IPS-18c (cell line): Measurements from ENCODE around the gene SERTAD1.
"Not testable (repeated sequence)": the region's sequence is repeated elsewhere in the genome, so short reads cannot be mapped to it uniquely, and the experiment has no call there.

ENCODE experiments used
- H3K4me3 ChIP-seq: 2 replicates; pipeline ENCODE4 v1.7.0; 2013; ENCODE audit warnings: low read depth, mild to moderate bottlenecking, low read length, moderate library complexity; ENCODE audit not compliant: insufficient read depth
- H3K9me3 ChIP-seq: one replicate; pipeline ENCODE4 v1.6.1; 2013; ENCODE audit warnings: mild to moderate bottlenecking, low read length, moderate library complexity; ENCODE audit not compliant: control insufficient read depth, insufficient read depth

The SERTAD1 gene

DNA sequence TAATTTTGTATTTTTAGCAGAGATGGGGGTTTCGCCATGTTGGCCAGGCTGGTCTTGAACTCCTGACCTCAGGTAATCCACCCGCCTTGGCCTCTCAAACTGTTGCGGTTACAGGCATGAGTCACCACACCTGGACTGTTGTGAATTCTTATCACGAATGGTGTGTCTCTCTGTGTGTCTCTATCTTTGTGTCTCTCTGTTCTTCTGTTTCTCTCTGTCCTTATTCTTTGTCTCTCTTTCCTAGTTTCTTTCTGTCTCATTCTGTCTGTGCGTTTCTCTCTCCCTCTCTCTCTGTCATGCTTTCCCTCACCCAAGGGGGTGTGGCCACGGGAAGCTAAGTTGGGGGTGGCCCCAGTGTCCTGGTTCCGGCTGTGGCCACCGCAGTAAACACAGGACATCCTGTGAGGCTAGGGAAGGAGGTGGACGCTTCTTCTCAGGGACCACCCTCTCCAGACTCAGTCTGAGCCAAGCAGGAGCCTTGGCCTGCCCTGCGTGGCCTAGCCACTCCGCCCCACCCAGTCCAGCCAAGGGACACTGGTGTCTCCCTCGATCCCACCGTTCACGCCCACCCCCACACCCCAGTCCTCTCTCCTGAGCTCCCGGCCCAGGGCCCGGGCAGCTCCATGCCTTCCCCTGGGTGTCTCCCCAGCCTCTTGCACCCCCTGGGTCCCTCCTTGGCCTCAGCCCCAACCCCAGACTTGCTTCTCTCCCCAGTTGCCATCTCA, 8.7 kb downstream of the SERTAD1 start:
- H3K4me3 ChIP-seq, result no peak overlapping the region
- H3K9me3 ChIP-seq, result no peaks in the 10 kb centered on the region

DNA sequence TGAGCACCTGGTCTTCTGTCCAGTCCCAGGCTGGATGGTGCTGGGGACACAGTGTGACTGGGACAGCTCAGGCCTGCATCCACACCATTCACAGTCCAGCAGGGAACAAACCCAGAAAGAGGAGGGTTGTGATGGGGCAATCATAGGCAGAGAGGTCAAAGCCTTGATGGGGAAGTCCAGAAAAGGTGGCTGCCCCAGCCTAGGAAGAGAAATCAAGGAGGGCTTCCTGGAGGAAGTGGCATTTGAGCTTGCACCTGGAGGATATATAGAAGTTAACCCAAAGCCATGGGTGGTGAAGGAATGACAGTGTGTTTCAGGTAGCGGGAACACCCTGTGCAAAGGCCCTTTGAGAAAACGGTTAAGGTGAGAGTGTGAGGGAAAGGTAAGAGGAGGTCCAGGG, 10.0 kb downstream of the SERTAD1 start:
- Histone ChIP-seq H3K9me3 (no peaks in the 10 kb centered on the region), H3K4me3 (no peak overlapping the region)

DNA sequence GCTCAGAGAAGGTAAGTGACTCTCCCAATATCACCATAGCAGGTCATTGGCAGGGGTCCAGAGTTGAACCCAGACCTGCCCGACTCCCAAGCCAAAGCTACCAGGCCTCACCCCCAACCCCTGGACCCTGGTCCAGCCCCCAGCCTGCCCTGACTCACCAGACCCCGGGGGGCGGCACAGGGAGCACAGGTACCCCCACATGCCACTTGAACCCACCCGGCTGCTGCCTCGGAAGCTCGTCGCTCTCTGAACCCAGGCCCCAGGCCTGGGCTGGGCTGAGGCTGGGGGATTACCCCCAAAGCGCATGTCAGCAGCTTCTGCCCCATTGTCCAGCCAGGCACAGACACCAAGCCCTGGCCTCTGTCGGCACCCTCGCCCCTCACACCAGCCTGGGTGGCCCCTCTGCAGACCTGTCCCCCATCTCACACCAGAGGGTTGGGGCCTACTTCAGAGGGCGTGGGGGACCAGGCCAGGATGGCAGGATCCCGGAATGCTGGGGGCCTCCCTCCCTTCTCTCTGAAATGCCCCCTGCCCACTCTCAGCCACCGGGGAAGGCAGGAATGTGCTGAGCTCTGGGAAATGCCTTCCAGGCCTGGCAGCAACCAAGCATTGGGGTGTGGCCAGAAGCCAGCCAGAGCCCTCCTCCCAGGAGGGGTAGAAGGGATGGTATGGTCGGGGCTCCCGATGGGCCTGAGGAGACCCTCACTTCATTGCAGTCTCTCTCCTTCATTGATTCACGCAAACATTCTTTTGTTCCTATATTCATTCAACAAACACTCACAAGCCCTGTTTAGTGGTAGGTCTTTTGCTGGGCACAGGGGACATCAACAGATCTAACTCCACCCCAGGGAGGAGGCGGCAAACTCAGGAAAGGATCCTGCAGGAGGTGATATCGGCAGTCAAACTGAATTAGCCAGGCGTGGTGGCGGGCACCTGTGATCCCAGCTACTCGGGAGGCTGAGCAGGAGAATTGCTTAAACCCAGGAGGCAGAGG, 11.0 kb downstream of the SERTAD1 start:
- Histone ChIP-seq H3K4me3 (no peak overlapping the region), H3K9me3 (no peaks in the 10 kb centered on the region)

DNA sequence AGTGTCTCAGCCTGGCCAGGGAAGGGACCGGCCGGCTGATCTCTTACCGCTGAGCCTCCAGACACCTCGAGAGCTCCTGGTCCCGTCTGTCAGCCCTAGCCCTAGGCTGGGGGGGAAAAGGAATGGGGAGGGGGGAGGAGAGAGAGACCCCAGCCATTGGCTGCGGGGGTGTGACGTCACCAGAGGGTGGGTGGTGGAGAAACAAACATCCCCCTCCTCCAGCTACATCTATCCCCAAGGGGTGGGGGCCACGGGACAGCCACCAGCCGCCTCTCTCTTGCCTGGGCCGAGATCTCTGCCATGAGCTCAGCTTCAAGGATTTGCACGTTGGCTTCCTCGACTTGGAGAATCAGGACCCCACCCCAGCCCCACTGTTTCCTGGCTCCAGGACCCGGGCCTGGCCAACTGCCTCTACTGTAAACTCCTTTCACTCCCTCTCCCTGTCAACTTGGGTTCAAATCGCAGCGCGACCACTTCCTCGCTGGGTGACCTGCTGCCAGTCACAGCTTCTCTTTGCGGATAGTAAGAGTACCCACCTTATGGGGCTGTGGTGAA, 12.4 kb downstream of the SERTAD1 start, which contains the start of gene PRX:
TSS of gene PRX (minus strand) at position 88 of the 555 bp plus-strand sequence. CDS start 5,446 bp downstream, outside the sequence.
- Histone ChIP-seq H3K9me3 (no peaks in the 10 kb centered on the region), H3K4me3 (peak within 1 kb of the TSS; percentile 28; the same call in 1 of the 2 replicates)

DNA sequence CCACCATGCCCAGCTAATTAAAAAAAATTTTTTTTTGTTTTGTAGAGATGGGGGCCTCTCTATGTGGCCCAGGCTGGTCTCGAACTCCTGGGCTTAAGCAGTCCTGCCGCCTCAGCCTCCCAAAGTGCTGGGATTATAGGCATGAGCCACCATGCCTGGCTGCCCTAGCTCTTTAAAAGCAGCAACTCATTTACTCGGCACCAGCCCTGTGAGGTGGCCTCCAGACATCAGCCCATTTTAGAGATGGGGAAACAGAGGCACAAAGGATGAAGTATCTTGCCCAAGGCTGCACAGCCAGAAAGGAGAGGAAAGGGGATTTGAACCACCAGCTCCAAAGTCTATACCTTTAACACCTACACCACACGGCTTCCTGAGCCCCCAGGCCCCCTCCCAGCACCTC, 12.9 kb downstream of the SERTAD1 start:
- Histone ChIP-seq H3K4me3 (no peak overlapping the region; the same call in 1 of the 2 replicates), H3K9me3 (no peaks in the 10 kb centered on the region)

DNA sequence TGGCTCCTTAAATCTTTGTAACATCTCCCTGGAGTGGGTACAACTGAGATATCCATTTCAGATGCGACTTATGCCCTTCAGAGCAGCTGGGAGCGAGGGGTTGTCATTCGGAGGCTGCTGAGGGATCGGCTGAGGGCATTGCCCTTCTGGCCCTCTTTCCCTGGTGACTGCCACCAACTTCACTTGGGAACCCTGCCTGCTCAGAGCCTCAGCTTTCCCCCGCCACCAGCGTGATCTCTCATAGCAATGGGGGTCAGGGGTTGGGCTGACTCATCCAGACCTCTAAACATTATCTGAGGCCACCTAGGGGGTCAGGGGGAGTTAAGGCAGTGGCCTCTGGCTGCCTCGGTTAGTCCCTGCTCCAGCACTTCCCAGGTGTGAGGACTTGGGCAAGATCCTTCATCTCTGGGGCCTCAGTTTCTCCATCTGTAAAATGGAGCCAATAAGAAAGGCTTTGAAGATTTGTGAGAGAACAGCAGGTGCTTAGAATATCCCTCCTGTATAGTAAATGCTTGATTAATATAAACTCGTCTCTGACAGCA, 13.8 kb downstream of the SERTAD1 start:
- no peaks in the 10 kb centered on the region for H3K9me3 ChIP-seq
- H3K4me3 ChIP-seq, result no peak overlapping the region

DNA sequence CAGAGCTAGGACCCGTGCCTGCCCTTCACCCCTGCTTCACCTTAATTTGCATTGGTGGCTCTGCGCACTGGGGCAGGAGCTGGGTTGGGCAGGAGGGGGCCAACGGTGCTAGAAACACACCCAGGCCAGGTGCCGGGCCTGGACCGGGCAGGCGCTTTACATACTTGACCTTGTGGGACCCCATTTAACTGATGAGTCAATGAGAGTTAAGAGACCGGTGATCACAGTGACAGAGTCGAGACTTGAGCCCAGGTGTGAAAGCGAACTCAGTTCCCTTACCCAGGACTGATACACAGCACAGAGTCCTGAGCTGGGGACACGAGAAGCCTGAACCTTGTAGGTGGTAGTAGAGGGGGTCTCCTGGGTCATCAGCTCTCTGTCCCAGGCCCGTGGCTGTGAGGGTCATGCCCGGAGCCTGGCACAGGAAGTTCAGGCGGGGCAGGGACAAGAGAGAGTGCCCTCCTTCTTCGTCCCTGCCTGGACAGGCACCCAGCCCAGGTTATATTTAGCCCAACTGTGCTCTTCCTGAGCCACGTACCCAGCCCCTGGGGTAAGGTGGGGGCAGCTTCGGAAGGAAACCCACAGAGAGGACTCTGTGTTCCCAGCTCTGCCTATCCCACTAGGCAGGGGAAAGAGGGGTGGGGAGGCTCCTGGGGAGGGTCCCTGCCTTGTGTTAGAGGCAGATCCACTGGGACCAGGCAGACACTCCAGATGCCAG, 14.5 kb downstream of the SERTAD1 start:
- H3K9me3 ChIP-seq, result no peaks in the 10 kb centered on the region
- no peak overlapping the region for H3K4me3 ChIP-seq

DNA sequence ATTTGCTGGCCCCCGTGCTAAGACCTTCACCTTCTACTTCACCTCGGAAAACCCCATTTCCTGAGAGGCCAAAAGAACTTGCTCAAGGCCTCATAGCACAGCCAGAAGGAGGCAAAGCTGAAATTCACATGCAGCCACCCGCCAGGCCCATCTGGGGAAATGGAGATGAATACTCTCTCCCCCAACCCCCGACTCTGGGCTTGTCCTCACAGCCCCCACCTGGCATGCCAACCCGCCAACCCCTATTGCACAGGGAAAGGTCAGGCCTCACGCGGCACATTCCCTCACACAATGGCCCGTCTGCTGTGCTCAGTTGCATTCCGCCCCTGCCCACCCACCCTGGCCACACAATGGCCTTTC, 15.8 kb downstream of the SERTAD1 start:
- Histone ChIP-seq H3K9me3 (no peaks in the 10 kb centered on the region), H3K4me3 (no peak overlapping the region)

DNA sequence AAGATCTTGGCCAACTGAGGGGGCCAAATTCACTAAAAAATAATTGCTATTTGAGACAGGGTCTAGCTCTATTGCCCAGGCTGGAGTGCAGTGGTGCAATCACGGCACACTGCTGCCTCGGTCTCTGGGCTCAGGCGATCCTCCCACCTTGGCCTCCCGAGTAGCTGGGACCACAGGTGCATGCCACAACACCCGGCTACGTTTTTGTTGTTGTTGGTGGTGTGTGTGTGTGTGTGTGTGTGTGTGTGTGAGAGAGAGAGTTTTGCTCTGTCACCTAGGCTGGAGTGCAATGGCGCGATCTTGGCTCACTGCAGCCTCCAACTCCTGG, 17.2 kb downstream of the SERTAD1 start:
- H3K9me3 ChIP-seq, H3K4me3 ChIP-seq: not testable (repeated sequence)

DNA sequence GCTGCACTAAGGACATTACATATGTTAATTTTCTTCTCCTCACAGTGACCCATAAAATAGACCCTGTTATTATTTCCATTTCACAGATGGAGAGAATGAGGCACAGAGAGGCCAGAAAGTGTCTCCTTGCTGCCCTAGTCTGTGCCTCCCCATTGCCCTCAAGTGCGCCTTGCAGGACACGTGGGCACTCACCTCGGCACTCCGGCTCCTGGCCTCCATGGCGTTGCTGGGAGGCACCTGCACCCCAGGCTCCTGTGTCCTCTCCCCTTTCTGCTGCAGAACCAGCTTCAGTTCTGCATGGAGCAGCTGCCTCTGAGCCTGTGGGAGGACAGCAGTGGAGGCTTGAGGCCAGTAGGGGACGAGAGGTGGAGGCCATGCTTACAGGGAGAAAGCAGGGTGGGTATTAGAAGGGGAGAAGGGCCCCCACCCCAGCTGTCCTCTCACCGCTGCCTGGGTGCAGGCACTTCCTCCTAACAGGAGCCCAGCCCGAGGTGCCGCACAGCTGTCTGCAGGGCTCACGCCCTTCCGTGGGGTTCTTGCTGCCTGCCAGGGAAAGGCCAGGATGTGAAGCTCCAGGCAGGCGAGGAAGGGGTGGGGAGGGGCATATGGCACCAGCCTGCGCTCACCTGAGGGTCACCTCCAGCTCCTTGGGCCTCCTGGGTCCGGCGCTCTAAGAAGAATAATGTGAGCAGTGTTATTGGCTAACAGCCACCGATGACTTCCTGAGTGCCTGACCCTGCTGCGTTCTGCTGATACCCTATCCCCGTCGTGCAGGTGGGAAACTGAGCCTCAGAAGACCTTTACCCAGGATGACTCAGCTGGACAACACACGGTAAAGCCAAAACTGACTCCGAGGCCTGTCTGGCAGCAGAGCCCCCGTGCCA, 17.8 kb downstream of the SERTAD1 start:
- Histone ChIP-seq H3K9me3 (no peaks in the 10 kb centered on the region), H3K4me3 (no peak overlapping the region)

DNA sequence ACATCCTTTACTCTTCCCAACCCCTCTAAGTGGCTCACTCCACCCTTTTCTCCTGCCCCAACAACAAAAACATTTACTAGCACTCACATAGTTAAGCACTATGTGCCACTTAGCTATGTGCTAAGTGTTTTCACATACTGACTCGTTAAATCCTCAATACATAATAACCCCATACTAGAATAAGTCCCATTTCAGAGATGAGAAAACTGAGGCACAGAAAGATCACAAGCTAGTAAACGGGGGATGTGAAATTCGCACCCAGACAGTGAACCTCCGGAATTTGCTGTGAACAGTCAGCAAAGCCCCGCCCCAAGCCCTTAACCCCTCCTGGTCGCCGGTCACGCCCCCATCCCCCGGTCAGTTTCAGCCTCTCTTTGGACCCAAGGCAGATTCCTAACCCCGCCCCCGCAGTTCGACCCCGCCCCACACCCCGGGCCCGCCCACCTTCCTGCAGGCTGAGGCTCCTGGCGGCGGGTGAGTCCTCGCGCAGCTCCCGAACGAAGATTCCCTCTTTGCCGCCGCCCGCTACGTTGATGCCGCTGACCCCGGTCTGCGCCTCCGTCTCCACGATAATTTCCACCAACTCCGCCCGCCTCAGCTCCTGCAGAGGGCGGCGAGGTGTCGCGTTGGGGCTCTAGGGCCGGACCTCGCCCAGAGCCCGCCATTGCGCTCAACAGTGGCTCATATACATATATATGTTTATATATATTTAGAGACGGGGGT, 22.4 kb downstream of the SERTAD1 start:
- no peaks in the 10 kb centered on the region for H3K9me3 ChIP-seq

DNA sequence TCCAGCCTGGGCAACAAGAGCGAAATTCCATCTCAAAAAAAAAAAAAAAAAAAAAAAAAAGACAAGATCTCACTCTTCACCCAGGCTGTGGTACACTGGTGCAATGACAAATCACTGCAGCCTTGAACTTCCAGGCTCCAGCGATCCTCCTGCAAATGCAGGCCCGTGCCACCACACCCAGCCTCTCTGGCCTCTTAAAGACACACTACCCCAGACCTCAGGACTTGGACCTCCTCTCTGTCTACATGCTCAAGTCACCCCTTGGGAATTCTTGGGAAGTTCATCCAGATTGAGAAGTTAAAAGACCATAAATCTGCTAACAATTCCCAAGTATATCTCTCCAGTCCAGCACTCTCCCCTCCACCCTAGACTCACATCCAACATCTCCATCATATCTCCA, 25.2 kb downstream of the SERTAD1 start:
- Histone ChIP-seq H3K9me3 (no peaks in the 10 kb centered on the region), H3K4me3 (no peak overlapping the region)

More for the DNA sequence above, 22.4 kb downstream of the SERTAD1 start:
- H3K4me3 ChIP-seq, result peak overlapping the region; percentile 75

DNA sequence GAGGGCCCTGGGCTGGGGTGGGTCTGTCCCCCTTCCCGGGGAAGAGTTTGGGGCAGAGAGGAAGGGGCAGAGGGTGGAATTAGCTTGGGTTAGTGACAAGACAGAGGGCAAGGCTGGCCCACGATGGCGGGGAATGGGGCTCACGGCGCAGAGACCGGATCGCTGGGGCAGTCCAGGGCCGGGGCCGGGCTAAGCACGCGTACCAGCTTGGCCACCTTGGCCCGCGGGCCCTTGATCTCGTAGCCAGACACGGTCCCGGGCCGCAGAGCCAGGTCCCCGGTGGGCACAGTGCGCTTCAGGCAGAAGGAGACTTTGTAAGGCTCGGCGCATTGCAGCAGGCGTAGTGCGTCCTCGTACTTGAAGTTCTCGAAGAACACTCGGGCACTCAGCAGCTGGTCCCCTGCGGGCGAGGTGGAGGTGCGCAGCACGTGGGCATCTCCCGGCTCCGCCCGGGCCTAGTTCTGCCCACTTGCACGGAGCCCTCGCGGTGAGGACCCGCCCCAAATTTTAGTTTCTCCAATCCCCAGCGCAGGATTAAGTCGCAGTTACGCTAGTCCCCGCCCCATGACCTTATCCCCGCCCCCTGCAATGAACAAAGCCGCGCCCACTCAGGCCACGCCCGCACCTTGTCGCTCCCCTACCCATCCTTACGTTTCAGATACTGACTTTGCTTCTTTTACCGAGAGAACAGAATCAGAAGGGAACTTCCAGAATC, 27.2 kb downstream of the SERTAD1 start:
- H3K4me3 ChIP-seq, result no peak overlapping the region

DNA sequence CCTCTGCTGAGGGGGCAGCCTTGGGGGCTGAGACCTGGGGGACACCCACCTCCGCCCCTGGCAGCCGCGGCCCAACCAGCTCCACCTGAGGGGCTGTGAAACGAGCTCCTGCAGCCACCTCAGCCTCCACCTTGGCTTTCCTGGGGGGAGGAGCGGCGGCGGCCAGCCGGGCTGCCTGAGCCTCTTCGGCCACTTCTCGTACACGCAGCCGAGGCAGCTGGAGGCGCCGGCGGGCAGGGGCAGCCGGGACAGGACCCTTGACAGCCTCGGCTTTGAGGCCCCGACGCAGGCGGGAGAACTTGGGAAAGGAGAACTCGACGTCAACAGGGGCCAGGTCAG, 28.3 kb downstream of the SERTAD1 start:
- no peaks in the 10 kb centered on the region for H3K9me3 ChIP-seq

More for the DNA sequence above, 27.2 kb downstream of the SERTAD1 start:
- H3K9me3 ChIP-seq, result no peaks in the 10 kb centered on the region

DNA sequence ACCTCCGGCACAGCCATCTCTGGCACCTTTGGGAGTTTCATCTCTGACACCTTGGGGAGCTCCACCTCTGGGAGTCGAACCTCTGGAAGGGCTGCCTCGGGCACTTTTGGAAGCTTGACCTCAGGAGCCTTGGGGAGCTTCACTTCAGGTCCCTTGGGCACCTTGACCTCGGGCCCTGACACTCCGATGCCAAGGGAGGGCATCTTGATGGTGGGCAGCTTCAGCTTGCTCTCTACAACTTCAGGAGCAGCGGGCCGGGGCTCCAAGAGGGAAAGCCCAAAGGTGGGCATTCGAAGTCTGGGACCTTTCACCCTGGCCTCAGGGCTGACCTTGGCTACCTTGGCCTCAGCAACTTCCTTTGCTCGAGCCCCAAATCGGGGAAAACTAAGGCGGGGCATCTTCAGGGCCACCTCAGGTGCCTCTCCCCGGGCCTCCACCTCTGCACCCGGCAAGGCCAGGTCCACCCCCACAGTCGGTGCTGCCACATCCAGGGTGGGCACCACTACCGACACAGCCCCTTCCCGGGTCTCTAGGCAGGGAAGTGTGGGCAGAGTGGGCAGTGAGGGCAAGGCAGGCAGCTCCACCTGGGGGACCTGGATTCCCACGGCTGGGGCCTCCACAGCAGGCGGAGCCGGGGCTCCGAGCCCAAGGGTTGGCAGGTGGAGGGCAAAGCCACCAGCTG, 28.8 kb downstream of the SERTAD1 start:
- Histone ChIP-seq H3K4me3 (no peak overlapping the region), H3K9me3 (no peaks in the 10 kb centered on the region)

More for the DNA sequence above, 28.3 kb downstream of the SERTAD1 start:
- no peak overlapping the region for H3K4me3 ChIP-seq
